ENCODE measurements around the gene EIF5A.

- TF ChIP-seq CTCF (IDR thresholded peaks at IDR 0.05 in 4 of 5, conservative IDR thresholded peaks at IDR 0.05 in 1 of 5) = no peak
- TF ChIP-seq POLR2A (IDR thresholded peaks at IDR 0.05) = no peak
These were observed 47.6 kb downstream of the EIF5A start, which contains the start of gene TMEM95 for GRCh38 chr17:7355053-7355452.

All from gastrocnemius medialis (tissue), 4 donors.